Caco-2 (cell line): Measurements from ENCODE around the gene TMSB10. TPM values are rescaled to one million over a fixed set of nuclear protein-coding genes. Genes with fewer than 3 reads are reported as not detected.

Experiments used
- BruUV-seq: library from RNA; stranded (reverse); fragments of 400-500 nt; replicated peaks from 2 replicates; lab custom pipeline; 2021; lab: Mats Ljungman, UMichigan
- CTCF ChIA-PET: fragments of 300-600 bp; sonication (Branson Sonifier 250); formaldehyde crosslinking; loops from one replicate; lab custom pipeline; 2022; ENCODE audit warnings: antibody characterized with exemption; lab: Charles Lee
- POLR2A ChIA-PET: fragments of 300-600 bp; sonication (Branson Sonifier 250); formaldehyde crosslinking; loops from one replicate; lab custom pipeline; 2022; ENCODE audit warnings: antibody characterized with exemption; lab: Charles Lee
- DNase-seq, 2 experiments: peaks; one replicate each; pipeline versions ENCODE4 v3.0.0 to v3.0.0-alpha.2; 2020 to 2022
- H3K27me3 ChIP-seq: replicated peaks from 2 replicates; pipeline ENCODE4 v1.6.0; 2011; ENCODE audit warnings: low read length; ENCODE audit not compliant: control insufficient read depth, insufficient read depth
- H3K36me3 ChIP-seq: 2 replicates; pipeline ENCODE4 v1.5.1; 2011; ENCODE audit warnings: low read length; ENCODE audit not compliant: control insufficient read depth, insufficient read depth
- H3K4me1 ChIP-seq: fragments of 250-450 bp; sonication (Bioruptor Pico); 2 replicates; pipeline ENCODE4 v1.5.1; 2020; ENCODE audit warnings: mild to moderate bottlenecking
- H3K4me3 ChIP-seq: 2 replicates; pipeline ENCODE4 v1.5.1; 2011; ENCODE audit warnings: low read depth, mild to moderate bottlenecking, control low read depth, low read length
- H3K9me3 ChIP-seq: fragments of 250-450 bp; sonication (Bioruptor Pico); 2 replicates; pipeline ENCODE4 v1.5.1; 2020; ENCODE audit warnings: mild to moderate bottlenecking, moderate library complexity
- H3K27ac Mint-ChIP-seq: one replicate; pipeline ENCODE4 v1.8.0; 2022; ENCODE audit warnings: mixed read lengths; ENCODE audit not compliant: unreplicated experiment
- H3K27me3 Mint-ChIP-seq: one replicate; pipeline ENCODE4 v1.8.0; 2022; ENCODE audit warnings: mixed read lengths; ENCODE audit not compliant: insufficient read depth, unreplicated experiment
- H3K36me3 Mint-ChIP-seq: one replicate; pipeline ENCODE4 v1.8.0; 2022; ENCODE audit warnings: mild to moderate bottlenecking, mixed read lengths; ENCODE audit not compliant: insufficient read depth, unreplicated experiment
- H3K4me1 Mint-ChIP-seq: one replicate; pipeline ENCODE4 v1.8.0; 2022; ENCODE audit warnings: low read depth, mixed read lengths; ENCODE audit not compliant: unreplicated experiment
- H3K4me3 Mint-ChIP-seq: one replicate; pipeline ENCODE4 v1.8.0; 2022; ENCODE audit warnings: mild to moderate bottlenecking, moderate library complexity, mixed read lengths; ENCODE audit not compliant: unreplicated experiment
- H3K9me3 Mint-ChIP-seq: one replicate; pipeline ENCODE4 v1.8.0; 2022; ENCODE audit warnings: mixed read lengths; ENCODE audit not compliant: unreplicated experiment
- CTCF ChIP-seq, 2 experiments: fragments of 200-600 bp in 1 of 2; IDR thresholded peaks; 1 replicate in 1 of 2; 2 replicates in 1 of 2; pipeline versions ENCODE4 v1.5.1 to v1.8.0; 2011 to 2022; ENCODE audit warnings: antibody characterized with exemption in 1 of 2, control low read depth in 1 of 2, inconsistent platforms in 1 of 2, low read depth in 1 of 2, low read length in 1 of 2, mild to moderate bottlenecking in 1 of 2, moderate library complexity in 1 of 2; ENCODE audit not compliant: insufficient read depth in 1 of 2, severe bottlenecking in 1 of 2, unreplicated experiment in 1 of 2
- intact Hi-C: fragments of 100-400 bp; cut with micrococcal nuclease; formaldehyde crosslinking; loops from one replicate; pipeline ENCODE4 v1.10.0; 2022; ENCODE audit not compliant: unreplicated experiment
- total RNA-seq: library from RNA; stranded (reverse); gene quantifications from 2 replicates; pipeline ENCODE4 v1.2.3, GENCODE V29; 2022

Gene TMSB10
- total RNA-seq, 1 experiment from 2014 or later = 1,258 TPM

GRCh38 chr2:84888401-84889276 lies 16.8 kb upstream of the TMSB10 start:
- 0 out of 2 replicates have a peak, but pooled peaks cover 7% of the 10 kb centered on the region for H3K4me1 ChIP-seq
- POLR2A ChIA-PET = no interaction called here

GRCh38 chr2:84889332-84889731 lies 16.1 kb upstream of the TMSB10 start:
- CTCF ChIA-PET = no interaction called here
- H3K4me1 Mint-ChIP-seq = peaks cover 9% of the 10 kb centered on the region
- DNase-seq = no peak
- H3K4me3 ChIP-seq = no peak overlapping the region
- TF ChIP-seq CTCF (IDR thresholded peaks at IDR 0.05; ENCODE audit: insufficient read depth in 1 of 2, low read depth in 1 of 2, low read length in 1 of 2, severe bottlenecking in 1 of 2, unreplicated experiment in 1 of 2) = no peak
- H3K27me3 Mint-ChIP-seq = peaks cover 2% of the 10 kb centered on the region
- no peaks in the 10 kb centered on the region for H3K9me3 ChIP-seq
- intact Hi-C loops = no loop called here
- no peak overlapping the region for H3K27ac Mint-ChIP-seq
- BruUV-seq = no TSS peak
- 0 out of 2 replicates have a peak, but pooled peaks cover 7% of the 10 kb centered on the region for H3K4me1 ChIP-seq
- no peaks in the 10 kb centered on the region for H3K36me3 Mint-ChIP-seq
- H3K36me3 ChIP-seq = no peaks in the 10 kb centered on the region
- no peaks in the 10 kb centered on the region for H3K27me3 ChIP-seq
- no peaks in the 10 kb centered on the region for H3K9me3 Mint-ChIP-seq
- H3K4me3 Mint-ChIP-seq = no peak overlapping the region
- POLR2A ChIA-PET = no interaction called here

More at GRCh38 chr2:84888401-84889276, 16.8 kb upstream of the TMSB10 start:
- no peaks in the 10 kb centered on the region for H3K9me3 ChIP-seq
- TF ChIP-seq CTCF (IDR thresholded peaks at IDR 0.05; ENCODE audit: insufficient read depth in 1 of 2, low read depth in 1 of 2, low read length in 1 of 2, severe bottlenecking in 1 of 2, unreplicated experiment in 1 of 2) = no peak
- peaks cover 9% of the 10 kb centered on the region for H3K4me1 Mint-ChIP-seq
- no TSS peak for BruUV-seq
- H3K4me3 ChIP-seq = no peak overlapping the region
- H3K27ac Mint-ChIP-seq = peak overlapping the region; percentile 4
- H3K9me3 Mint-ChIP-seq = no peaks in the 10 kb centered on the region
- no peaks in the 10 kb centered on the region for H3K36me3 ChIP-seq
- peak in 1 of 2 experiments; percentile 56 for DNase-seq
- H3K36me3 Mint-ChIP-seq = no peaks in the 10 kb centered on the region
- H3K27me3 ChIP-seq = no peaks in the 10 kb centered on the region
- intact Hi-C loops = no loop called here
- peak overlapping the region; percentile 14 for H3K4me3 Mint-ChIP-seq
- CTCF ChIA-PET = interaction anchor here (0.7 kb wide), 1 partner anchor 255 kb away, joined by 3 read pairs; no protein-coding TSS in a partner anchor
- peaks cover 2% of the 10 kb centered on the region for H3K27me3 Mint-ChIP-seq

GRCh38 chr2:84891355-84892010 lies 14.0 kb upstream of the TMSB10 start:
- no peak for TF ChIP-seq CTCF (IDR thresholded peaks at IDR 0.05; ENCODE audit: insufficient read depth in 1 of 2, low read depth in 1 of 2, low read length in 1 of 2, severe bottlenecking in 1 of 2, unreplicated experiment in 1 of 2)
- H3K9me3 Mint-ChIP-seq = no peaks in the 10 kb centered on the region
- H3K27ac Mint-ChIP-seq = no peak overlapping the region
- ChIA-PET CTCF (no interaction called here), POLR2A (no interaction called here)
- no peak overlapping the region for H3K4me3 Mint-ChIP-seq
- Histone ChIP-seq H3K4me1 (0 out of 2 replicates have a peak, but pooled peaks cover 7% of the 10 kb centered on the region), H3K9me3 (no peaks in the 10 kb centered on the region), H3K36me3 (no peaks in the 10 kb centered on the region), H3K27me3 (no peaks in the 10 kb centered on the region), H3K4me3 (no peak overlapping the region)
- H3K4me1 Mint-ChIP-seq = peaks cover 9% of the 10 kb centered on the region
- DNase-seq = no peak
- intact Hi-C loops = no loop called here
- peaks cover 2% of the 10 kb centered on the region for H3K27me3 Mint-ChIP-seq
- no TSS peak for BruUV-seq
- H3K36me3 Mint-ChIP-seq = no peaks in the 10 kb centered on the region
